Stimulated activated CD8-positive, alpha-beta memory T cell treated with anti-CD3 and anti-CD28 coated beads, Interleukin-7, amount 100 ng/mL, for 48 hours (primary cell): ENCODE measurements around the gene TRIM52.

Experiments
- DNase-seq, 2 donors: peaks; one replicate each; pipeline ENCODE4 v3.0.0-alpha.2; 2020; ENCODE audit warnings: low read depth in 1 of 2; ENCODE audit errors: extremely low read depth in 1 of 2

The TRIM52 gene

DNA sequence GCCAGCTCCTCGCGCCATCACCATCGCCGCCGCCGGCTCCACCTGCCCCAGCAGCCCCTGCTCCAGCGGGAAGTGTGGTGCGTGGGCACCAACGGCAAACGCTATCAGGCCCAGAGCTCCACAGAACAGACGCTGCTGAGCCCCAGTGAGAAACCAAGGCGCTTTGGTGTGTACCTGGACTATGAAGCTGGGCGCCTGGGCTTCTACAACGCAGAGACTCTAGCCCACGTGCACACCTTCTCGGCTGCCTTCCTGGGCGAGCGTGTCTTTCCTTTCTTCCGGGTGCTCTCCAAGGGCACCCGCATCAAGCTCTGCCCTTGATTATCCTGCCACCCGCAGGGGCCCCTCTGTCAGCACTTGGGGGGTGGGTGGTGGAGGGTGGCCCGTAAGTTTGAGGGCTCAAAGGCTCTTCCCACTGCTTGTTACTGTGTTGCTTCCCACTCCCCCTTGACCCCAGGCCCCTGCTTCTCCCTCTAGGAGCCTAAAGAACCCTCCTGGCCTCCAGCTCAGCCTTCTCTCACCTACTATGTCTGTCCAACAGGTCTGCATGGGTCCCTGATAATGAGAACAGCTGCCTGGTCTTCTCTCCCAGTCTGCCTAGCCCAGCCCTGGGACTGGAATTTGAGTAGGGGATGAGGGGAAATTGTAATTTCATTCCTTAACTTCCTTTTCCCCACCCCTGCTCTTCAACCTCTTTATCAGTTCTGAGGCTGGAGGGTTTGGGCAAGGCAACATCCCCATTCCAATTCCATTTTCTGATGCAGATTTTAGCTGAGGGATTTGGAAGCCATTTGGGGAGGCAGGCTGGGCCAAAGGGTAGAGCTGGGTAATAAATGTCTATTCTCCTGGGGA, 26.3 kb downstream of the TRIM52 start:
- DNase-seq = no peak

GRCh38 chr5:181233801-181234454, 27.0 kb downstream of the TRIM52 start:
- DNase-seq = no peak

DNA sequence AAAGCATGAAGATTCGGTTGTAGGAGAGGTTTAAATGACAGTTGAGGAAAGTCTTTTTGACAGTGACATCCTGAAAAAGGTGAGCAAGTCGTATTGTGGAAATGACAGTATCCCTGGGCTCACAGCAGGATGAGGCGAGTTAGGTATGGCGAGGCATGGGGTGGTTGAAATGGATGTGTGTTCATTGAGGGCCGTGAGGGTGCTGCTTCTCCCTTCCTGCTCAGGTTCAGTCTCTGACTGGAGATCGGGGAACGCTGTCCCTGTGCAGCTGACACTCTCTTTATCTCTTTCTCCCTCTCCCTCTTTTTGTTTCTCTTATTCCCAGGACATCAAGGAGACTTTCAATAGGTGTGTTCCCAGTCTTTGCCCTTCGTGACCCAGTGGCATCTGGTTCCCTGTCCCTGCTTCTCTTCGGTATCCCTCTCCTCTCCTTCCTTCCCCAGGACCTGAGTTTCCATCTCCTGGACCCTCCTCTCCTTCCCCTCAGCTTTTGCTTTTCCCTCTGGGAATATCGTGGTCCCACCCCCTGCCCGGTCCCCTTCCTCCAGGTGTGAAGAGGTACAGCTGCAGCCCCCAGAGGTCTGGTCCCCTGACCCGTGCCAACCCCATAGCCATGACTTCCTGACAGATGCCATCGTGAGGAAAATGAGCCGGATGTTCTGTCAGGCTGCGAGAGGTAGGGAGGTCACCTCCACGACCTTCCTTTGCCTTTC, 27.7 kb downstream of the TRIM52 start:
- no peak for DNase-seq

DNA sequence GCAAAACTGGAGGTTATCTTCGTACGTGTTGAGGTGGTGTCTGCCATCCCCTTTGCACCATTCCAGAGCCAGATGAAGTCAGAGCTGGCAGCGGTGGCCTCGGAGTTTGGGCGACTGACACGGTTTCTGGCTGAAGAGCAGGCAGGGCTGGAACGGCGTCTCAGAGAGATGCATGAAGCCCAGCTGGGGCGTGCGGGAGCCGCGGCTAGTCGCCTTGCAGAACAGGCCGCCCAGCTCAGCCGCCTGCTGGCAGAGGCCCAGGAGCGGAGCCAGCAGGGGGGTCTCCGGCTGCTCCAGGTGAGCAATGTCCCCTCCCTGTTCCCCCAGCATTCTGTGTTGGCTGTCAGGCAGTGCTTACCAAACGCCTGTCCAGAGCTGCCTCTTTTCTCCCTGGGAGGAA, 28.4 kb downstream of the TRIM52 start:
- DNase-seq = no peak

DNA sequence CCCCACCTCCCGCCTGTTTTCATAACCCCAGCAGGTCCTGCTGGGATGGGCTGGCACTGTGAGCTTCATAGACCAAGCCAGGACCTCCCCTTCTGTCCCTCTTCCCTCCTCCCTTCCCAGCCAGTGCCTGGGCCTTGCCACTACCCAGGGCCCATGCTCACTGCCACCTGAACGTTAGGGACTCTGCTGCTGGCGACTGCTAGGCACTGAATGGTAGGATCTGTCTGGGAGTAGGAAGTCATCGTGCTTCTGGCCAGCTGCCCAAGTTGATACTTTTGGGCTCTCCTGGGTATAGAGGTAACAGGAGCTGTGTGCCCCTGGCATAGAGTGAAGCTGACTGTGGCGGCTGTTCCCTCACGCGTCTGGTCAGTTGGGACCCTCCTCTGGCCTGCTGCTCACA, 29.5 kb downstream of the TRIM52 start:
- no peak for DNase-seq

DNA sequence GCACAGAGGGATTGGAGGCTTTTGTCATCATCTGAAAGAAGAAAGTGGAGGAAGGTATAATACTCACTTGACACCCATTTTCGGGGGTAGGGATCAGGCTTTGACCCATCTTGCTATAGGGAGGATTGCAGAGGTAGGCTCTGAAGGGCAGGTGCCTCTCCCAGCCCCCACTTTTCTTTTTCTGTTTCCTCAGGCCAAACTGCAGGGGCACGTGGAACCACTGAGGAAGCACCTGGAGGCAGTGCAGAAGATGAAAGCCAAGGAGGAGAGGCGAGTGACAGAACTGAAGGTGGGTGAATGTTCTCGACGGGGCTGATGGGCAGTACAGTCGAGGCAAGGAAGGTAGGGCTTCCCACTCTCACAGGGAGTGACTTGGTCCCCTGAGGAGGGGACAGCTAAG, 30.4 kb downstream of the TRIM52 start:
- no peak for DNase-seq

GRCh38 chr5:181229996-181230395, 30.9 kb downstream of the TRIM52 start:
- no peak for DNase-seq

GRCh38 chr5:181224390-181225229, 36.3 kb downstream of the TRIM52 start:
- no peak for DNase-seq

GRCh38 chr5:181223729-181224389, 37.1 kb downstream of the TRIM52 start:
- no peak for DNase-seq

- DNase-seq = peak; percentile 97 to 99
Observed at GRCh38 chr5:181223058-181223728, 37.8 kb downstream of the TRIM52 start, which contains the start of gene TRIM41. Gene TRIM41, plus strand, starts transcription at chr5:181223281. Its CDS starts 719 bp downstream, at chr5:181224000.

- DNase-seq = no peak
Observed at GRCh38 chr5:181222630-181223057, 38.3 kb downstream of the TRIM52 start.

DNA sequence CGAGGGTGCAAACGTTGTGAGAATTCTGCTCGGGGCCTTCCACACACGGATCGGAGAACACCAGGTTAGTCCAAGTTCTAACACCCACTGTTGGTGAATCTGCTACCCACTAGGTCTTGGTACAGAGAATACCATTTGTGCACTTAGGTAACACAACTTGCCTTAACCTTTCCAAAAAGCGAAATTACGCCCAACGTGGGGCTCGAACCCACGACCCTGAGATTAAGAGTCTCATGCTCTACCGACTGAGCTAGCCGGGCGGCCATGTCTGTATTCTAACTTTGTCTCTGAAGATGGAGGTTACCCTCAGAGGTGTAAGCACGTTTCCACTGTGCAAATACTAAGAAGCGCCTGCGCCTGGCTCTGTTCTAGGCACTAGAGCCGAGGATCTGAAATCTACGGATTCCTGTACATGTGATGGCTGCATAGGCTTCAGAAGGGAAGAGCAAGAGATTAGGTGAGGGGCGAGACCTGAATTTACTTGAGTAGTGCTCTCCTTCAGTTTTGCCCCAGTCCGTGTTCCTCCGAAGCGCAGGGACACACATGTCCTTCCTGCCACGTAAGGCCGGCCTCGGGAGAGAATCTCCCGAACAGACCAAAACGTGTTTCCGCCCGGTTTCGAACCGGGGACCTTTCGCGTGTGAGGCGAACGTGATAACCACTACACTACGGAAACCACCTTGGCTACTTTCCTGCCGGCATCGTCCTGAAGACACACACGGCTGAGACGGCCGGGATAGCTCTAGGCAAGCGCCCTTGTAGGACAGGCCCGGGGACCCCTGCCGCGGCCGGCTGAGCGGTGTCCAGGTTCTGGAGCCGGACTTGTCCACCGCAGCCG, 38.9 kb downstream of the TRIM52 start:
- peak; percentile 89 to 91 for DNase-seq

GRCh38 chr5:181221105-181221791, 39.7 kb downstream of the TRIM52 start:
- peak in 1 of 2 donors; percentile 56 for DNase-seq

DNA sequence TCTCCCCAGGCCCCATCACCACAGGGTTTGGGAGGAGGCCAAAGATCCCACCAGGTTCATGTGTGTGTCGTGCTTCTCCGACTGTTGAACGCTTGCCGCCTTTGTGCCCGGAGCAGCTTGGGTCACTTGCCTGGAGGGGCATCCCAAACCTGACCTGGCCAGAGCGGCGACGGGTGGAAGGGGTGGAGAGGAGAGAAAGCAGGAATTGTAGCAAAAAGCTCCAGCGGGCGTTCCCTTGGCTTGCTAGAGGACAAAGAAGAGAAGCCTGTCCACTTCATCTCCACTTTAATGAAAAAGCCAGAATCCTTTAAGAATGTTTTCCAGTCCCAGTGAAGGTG, 40.8 kb downstream of the TRIM52 start:
- no peak for DNase-seq

- no peak for DNase-seq
Observed at GRCh38 chr5:181219262-181220177, 41.4 kb downstream of the TRIM52 start.

DNA sequence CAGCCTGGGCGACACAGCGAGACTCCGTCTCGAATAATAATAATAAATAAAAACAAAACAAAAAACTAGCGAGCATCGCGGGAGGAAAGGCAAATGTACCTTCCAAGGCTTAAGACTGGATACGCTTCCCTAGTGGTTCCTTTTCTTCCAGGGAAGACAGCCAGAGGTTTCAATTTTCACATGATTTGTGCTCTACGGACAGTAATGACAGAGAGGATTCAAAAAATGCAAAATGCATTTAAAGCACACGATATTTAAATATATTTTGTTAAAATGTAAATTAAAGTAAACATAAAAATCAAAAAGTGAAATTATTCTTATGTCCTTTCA, 42.2 kb downstream of the TRIM52 start:
- DNase-seq = no peak

DNA sequence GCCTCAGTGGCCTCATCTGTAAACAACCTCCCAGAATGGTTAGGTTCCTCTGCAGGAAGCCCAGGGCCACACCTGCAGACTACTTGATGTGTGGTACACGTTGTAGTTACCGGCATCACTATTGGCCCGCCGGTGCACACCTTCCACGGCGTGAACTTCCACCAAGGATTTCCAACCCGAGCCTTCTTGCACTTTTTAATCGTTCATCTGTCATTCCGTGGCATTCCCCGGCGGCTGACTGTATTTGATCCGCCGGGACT, 43.2 kb downstream of the TRIM52 start:
- DNase-seq = no peak
